CD4-positive, alpha-beta T cell treated with Interleukin-17A for 1 hour (primary cell): ENCODE results near the gene LITAF.
A peak's percentile ranks its signal among the peaks of the same experiment; 100 is the strongest.
"Not testable (repeated sequence)": the region's sequence is repeated elsewhere in the genome, so short reads cannot be mapped to it uniquely, and the experiment has no call there.

Experiments
- DNase-seq: peaks from one replicate; pipeline ENCODE4 v3.0.0-alpha.2; 2020

Gene LITAF

GRCh38 chr16:11597235-11598095, 10.7 kb upstream of the LITAF start:
- no peak for DNase-seq

- no peak for DNase-seq
These were observed 10.0 kb upstream of the LITAF start for GRCh38 chr16:11596572-11597226.

DNA sequence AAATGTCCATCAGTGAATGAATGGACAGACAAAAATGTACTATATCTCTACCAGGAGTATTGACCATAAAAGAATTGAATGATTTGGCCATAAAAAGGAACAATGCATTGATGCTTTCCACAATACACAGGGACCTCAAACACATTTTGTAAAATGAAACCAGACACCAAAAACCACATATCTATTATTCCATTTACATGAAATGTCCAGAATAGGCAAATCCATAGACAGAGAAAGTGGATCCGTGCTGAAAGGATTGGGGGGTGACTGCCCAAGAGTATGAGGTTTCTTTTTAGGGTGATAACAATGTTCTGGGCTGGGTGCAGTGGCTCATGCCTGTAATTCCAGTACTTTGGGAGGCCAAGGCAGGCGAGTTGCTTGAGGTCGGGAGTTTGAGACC, 6.9 kb upstream of the LITAF start:
- no peak for DNase-seq

- not testable (repeated sequence) for DNase-seq
These were observed 6.4 kb upstream of the LITAF start for GRCh38 chr16:11593076-11593475.

GRCh38 chr16:11591630-11592029, 4.9 kb upstream of the LITAF start:
- DNase-seq, result not testable (repeated sequence)

- DNase-seq, result no peak
These were observed 2.5 kb upstream of the LITAF start for GRCh38 chr16:11589198-11589550.

DNA sequence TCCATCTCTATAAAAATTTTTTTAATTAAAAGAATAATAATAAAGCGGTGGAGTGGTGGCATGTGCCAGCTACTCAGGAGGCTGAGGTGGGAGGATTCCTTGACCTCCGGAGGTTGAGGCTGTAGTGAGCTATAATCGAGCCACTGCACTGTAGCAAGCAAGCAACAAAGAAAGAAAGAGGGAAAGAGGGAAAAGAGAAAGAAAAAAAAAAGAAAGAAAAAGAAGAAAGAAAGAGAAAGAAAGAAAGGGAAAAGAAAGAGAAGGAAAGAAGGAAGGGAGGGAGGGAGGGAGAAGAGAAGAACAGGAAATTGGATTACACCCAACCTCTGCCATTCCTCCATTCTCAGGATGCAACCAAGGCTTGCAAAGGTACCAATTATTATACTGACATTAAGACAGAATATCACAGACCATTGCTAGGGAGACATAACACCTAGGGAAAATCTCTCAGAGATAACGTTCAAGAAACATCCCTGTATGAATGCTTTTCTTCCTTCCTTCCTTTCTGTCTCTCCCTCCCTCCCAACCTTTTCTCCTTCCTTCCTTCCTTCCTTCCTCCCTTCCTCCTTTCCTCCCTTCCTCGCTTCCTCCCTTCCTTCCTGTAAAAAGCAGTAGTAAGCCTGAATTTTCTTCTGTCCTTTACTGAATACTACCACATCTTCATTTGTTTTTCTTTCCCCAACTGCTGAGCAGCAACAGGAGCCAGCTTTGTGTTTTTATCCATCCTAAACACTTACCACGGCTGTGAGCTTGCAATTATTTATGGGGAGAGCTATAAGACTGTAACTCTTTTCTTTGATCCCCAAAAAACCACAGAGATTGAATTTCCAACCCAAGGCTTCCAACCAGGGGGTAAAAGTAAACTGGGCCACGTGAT, 1.8 kb upstream of the LITAF start:
- DNase-seq, result no peak

- no peak for DNase-seq
These were observed 1.0 kb upstream of the LITAF start for GRCh38 chr16:11587643-11588247.

- no peak for DNase-seq
These were observed 302 bp downstream of the LITAF start for GRCh38 chr16:11586378-11586855.

GRCh38 chr16:11585460-11586377, 1.0 kb downstream of the LITAF start:
- DNase-seq, result no peak

GRCh38 chr16:11583889-11584565, 2.7 kb downstream of the LITAF start:
- DNase-seq, result peak; percentile 56

DNA sequence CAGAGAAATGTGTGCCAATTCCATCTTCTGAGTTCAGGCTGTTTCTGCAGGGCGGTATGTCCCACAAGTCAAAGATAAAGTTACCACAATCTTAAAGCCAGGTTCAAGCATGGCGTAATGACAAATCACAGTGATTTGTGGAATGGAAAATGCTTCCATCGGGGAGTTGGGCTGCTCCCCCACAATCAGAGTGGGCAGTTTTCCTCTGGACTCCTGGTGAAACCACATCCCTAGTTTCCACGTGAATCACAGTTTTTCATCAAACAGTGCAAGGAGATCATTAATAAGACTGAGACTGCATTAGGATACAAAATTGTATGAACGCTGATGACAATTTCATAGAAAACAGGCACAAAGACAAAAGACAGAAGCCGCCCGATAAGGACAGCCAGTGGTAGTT, 3.6 kb downstream of the LITAF start:
- no peak for DNase-seq

DNA sequence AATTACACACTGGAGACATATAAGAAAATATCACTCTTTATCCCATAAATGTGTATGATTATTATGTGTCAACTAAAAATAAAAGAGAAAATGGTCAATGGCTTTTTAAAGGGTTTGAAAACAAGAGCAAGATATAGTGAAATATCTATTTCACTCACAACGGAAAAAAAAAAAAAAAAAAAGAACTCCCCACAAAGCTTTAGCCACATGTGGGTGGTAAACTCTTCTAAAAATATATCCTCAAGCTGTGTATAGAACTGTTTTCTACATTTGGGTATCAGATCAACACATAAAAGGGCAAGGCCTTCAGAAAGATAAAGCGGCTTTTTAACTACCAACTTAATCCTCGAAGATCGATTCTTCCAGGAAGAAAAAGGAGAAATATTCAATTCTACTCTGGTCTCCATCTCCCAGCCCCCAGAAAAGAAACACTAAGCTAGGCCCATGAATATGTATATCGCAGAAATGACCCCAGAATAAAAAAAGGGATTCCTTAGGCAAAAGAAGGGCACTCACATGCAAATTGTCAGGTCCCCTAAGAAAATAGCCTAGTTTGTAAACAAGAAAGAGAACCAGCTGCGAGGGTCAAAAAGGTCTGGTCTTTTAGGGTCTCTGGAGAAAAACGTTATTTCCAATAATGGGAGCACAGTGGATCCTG, 4.4 kb downstream of the LITAF start:
- no peak for DNase-seq

DNA sequence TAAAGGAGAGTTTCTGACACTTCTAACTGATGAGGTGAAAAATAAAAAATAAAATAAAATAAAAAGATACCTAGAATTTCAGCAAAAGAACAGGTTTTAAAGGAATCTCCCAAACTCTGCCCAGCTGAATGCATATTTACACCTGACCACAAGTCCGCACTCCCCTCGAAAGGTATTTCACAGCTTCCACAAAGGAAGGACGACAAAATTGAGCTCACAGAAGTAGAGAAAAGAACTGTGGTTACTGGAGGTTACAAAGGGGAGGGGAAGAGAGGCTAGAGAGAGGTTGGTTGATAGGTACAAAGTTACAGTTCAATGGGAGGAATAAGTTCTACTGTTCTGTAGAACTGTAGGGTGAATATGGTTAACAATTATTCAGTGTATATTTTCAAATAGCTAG, 5.0 kb downstream of the LITAF start:
- peak; percentile 40 for DNase-seq

DNA sequence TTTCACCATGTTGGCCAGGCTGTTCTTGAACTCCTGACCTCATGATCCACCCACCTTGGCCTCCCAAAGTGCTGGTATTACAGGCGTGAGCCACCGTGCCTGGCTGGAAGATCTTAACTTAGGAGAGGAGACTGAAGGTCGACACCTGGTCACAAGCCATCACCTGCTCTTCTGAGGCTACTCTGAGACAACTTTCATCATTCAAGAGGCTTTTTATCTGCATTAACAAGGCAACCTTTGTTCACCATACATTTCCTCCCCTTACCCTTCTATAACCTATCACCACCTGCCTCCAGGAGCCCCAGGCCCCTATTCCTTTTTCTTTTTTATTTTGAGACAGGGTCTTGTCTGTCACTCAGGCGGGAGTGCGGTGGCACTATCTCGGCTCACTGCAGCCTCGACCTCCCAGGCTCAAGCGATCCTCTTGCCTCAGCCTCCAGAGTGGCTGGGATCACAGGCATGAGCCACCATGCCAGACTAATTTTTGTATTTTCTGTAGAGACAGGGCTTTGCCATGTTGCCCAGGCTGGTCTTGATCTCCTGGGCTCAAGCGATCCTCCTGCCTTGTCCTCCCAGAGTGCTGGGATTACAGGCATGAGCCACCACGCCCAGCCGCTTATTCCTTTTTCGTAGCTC, 6.2 kb downstream of the LITAF start:
- DNase-seq, result no peak

DNA sequence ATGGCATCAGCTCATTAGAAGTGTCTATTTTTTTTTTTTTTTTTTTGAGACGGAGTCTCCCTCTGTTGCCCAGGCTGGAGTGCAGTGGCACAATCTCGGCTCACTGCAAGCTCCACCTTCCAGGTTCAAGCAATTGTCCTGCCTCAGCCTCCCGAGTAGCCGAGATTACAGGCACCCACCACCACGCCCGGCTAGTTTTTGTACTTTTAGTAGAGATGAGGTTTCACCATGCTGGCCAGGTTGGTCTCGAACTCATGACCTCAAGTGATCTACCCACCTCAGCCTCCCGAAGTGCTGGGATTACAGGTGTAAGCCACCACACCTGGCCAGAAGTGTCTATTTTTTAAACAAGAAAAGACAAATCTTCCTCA, 9.4 kb downstream of the LITAF start:
- DNase-seq, result not testable (repeated sequence)

DNA sequence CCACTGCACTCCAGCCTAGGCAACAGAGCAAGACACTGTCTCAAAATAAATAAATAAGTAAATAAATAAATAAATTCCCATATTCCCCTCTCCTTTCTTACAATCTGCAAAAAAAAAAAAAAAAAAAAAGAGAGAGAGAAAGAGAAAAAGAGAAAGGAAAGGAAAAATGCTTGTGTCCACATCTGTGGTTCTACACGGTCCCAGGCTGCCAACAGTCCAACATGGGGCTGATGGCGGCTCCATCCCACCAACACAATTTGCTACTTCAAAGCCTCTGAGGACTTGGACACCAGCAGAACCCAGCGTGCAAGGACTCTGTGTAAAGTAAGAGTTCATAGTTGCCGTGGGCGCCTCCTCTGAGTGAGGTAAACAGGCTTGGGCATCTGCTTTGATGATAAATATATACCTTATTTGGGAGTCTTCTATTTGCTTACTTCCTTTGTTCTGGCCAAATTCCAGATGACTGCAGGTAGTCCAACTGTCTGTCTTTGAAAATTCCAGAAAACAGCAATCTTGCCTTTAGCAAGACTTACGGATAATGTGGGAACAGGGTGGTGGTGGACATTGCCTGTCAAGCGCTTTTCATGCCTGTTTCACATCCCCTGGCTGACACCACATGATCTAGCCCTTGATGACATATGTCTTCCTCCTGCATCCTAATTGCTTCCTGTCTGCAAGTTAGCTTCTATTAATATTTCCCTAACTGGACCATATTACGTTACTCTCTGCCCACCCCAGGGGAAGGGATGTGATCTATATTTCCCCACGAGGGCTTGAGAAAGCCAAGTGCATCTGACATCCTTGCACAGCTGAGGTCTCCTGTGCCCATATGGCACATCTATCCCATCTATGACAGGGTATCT, 10.1 kb downstream of the LITAF start:
- no peak for DNase-seq

DNA sequence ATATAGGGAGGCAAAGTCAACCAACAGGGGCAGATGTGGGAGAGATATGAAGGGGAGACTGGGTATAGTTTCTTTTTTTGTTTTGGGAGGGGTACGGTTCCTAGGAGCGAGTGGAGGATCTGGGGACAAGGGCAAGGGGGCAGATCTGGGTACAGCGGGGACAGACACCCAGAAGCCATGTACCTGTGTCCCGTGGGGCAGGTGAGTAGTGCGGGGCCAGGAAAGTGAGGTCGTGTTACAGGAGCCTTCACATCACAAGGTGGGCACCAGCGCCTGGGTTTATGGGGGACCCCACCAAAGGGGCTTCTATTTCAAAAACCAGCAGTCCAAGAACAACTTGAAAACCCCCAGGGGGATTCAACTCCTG, 11.5 kb downstream of the LITAF start:
- DNase-seq, result no peak

GRCh38 chr16:11572301-11572995, 14.3 kb downstream of the LITAF start:
- DNase-seq, result peak; percentile 79
